Mucosa of gallbladder (tissue), 1 donor: ENCODE measurements around the gene BARHL1. TPM values are rescaled to one million over a fixed set of nuclear protein-coding genes. Genes with fewer than 3 reads are reported as not detected.

Experiments
- DNase-seq: peaks from one replicate; pipeline ENCODE4 v3.0.0-alpha.2; 2020; ENCODE audit warnings: low spot score
- total RNA-seq: library from RNA; stranded (reverse); gene quantifications from one replicate; pipeline ENCODE4 v1.2.1, GENCODE V29; 2021
- donor health status: DM: no; HTN: no; CAD: no.

BARHL1 gene
- total RNA-seq: not detected

DNA sequence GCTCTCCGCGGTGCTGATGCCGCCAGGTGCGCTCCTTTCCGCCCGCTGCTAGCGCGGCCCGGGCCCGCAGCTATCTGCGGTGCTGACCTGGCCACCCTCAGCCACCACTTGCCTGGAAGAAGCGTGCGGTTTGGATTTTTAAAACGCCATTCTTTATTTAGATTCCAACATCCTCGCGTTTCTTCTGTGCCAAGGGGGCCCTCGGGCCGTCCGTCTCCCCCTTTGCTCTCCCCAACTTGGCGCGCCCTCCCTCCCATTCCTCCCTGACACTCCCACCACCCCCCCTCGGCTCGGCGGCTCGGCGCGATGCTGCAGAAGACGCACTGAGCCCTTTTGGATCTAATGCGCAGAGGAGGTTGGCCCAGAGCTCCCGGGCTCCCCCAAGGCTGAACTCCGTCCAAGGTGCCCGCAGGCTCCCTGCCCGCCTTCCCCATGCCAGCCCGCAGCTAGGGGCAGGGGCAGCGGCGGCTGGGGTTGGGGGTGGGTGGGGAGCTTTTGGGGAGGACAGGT lies at the start of gene BARHL1:
Gene BARHL1, plus strand, starts transcription at position 331 of the 510 bp plus-strand sequence. CDS start 192 bp downstream, outside the sequence.
- no peak for DNase-seq

DNA sequence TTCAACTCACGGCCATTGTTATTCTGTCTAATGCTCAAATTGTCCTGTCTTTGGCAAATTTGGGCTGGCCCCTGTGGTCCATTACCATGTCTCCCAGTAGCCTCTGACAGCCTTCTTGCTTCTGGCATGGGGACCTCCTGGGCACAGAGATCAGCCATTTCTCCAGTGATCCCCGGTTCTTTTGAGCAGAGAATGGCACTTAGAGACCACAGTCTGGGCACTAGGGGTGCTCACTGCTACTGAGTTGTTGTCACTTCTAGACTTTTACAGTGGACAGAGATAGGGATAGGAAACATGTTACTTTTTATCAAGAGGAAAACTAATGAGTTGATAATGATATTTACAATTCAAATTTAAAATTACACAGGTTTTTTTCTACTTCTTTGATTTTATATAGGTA lies 47.6 kb upstream of the BARHL1 start:
- no peak for DNase-seq

DNA sequence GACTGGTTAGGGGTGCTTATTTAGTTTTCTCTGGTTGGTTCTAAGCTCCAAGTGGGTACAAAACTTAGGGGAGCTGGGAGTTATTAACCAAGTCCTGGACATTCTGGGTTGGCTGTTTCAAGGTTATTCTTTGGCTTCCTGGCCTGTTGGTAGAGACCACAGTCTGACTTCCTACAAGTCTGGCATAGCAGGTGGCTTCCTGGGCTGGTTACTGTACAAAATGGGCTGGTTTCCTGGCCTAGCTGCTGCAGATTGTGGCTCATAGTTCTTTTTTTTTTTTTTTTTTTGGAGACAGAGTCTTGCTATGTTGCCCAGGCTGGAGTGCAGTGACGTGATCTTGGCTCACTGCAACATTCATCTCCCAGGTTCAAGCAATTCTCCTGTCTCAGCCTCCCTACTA lies 46.3 kb upstream of the BARHL1 start:
- DNase-seq: no peak

DNA sequence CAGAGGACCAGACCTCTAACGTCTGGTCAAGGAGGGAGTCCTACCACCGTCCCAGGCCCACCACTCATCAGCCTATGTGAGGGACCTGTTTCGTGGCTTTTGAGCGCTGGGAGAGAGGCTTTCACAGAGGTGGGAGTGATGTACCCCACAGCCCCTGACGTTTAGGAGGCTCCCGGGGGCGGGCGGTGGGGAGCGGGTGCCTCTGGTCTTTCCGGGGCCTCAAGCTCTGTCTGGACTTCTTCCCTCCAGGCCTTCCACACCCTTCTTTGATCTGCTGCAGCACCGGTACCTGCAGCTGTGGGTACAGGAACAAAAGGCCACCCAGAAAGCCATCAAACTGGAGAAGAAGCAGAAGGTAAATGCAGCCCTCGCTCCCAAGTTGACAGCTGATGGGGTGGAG lies 45.1 kb upstream of the BARHL1 start:
- no peak for DNase-seq

DNA sequence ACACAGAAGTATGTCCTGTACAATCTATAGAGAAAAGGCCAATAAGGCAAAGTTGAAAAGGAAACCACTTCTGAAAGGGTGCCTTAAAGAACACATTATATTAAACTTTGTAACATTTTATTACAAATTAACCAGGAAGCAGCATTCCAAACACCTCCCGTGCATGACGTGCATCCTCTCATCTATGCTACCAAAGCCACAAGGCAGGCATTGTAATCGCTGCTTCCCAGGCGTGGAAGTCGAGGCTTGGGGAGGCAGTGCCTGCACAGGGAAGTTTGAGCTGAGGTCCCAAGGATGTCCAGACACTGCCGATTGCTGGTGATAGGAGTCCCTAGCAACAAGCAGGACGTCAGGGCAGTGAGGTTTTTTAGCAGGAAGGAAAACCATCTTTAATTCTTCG lies 44.3 kb upstream of the BARHL1 start:
- DNase-seq: peak; percentile 77

DNA sequence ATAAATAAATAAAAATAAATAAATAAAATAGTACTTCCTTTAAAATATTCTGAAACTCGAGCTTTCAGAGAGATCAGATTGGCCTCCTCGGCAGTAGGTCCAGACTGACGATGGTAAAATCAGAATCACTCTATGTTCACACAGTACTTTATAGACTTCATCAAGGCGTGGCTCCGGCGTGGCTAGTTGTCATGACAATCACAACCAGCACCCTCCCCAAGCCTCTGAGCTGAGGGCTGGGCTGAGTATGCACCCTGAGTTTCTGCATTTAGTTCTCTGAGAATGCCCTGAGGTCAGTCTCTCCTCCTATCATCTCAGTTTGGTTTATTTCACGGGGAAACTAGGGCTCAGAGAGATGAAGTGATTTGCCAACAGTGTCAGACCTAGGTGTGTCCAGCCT lies 43.3 kb upstream of the BARHL1 start:
- no peak for DNase-seq

DNA sequence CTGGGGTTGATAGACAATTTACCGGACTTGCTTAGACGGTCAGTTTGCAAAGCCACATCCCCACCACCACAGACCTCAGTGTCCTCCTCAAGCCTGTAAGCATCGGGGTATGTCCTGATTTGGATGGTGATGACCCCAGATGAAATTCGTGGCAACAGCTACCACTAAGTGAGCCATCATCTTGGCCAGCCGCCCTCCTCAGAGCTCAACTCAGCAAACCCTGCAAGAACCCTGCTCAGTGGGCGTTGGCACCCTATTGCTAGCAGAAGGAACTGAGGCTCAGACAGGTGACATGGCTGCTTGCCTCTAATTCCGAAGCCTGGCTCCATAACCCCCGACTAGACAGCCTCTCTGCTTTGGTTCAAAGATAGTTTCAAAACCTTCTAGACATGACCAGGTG lies 41.4 kb upstream of the BARHL1 start:
- DNase-seq: no peak

DNA sequence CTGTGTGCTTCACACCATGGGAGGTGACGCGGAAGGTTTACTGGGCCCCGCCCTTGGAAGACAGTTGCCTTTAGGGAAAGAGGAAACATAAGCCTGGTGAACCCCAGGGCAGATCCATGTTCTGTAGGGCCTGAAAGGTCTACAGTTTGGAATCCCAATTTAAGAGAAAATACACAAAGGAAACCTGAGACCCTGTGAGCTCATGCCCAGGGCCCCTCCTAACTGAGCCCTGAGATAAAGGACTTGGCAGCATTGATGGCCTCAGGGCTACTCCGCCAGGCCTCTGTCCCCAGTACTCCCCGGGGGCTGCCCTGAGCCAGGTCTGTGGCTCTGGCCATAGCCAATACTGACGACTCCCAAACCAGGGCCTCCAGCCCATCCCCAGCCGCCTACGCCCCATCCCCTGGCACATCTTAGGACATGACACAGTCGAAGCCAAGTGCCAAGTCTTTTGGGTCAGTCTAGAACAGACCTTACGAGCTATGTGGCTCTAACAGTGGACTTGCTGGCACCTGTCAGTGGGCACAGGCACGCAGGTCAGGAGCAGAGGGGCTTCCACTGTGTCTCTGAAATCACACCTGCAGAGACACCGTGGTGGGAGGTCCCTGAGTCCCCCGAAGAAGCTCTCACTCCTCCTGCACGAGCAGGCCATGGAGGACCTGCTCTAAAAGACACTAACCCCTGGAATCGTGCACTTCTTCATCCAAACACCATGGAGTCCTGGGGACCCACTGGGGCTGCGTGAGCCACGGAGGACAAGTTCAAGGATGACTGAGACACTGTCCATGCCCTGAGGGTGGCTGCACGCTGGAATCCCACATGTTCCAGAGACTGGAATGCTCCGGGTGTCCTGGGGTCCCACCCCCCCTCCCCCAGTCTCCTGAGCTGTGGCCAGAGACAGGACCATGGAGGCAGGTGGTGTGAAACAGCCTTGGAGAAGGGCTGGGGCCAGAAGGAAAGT lies 40.3 kb upstream of the BARHL1 start:
- DNase-seq: no peak

DNA sequence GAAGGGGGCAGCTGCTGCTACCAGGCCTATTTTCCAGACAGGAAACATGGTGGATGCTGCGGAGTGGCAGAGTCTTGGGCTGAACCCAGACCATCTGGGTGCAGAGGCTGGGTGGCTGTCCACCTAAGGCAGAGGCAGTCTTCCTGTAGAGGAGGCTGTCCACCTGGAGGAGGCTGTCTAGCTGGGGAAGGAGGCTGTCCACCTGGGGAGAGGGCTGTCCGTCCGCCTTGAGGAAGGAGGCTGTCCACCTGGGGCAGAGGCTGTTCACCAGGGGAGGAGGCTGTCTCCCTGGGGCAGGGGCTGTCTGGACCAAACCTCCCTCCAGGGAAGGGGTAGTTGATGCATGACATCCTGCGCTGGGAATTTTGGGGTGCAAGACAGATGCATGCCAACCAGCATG lies 39.2 kb upstream of the BARHL1 start:
- DNase-seq: no peak

DNA sequence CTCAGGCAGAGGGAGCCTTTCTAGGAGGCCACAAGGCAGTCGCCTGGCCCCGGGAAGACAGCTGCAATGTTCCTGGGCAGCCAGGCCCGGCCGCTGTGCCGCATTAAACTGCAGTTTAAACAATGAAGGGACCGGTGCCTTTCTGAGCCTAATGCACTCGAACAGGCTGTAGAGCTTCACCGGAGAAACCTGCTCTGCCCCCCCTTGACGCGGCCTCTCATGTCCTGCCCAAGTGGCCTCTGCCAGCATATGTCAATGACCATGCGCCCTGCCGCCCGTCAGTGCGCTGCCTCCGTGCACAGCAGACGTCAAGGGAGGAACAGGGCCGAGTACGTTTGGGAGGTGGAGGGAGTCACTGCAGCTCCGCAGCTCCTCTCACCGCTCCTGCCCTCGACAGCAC lies 38.4 kb upstream of the BARHL1 start:
- DNase-seq: no peak

DNA sequence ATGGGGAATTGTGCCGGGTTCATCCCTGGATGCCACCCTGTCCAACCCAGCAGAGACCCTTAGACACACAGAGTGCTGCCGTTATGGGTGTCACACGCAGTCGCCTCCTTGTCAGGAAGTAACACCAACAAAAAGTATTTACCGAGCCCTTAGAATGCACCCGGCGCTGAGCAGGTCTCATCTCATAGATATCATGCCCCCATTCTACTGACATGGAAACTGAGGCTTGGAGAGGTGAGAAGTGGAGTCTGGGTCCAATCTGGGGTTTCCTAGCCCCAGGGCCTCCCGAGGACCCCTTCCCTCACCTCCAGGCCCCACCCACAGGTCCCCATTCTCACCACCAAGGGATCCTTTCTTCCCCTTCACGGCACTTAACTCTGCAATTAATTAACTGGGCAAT lies 36.8 kb upstream of the BARHL1 start:
- no peak for DNase-seq

DNA sequence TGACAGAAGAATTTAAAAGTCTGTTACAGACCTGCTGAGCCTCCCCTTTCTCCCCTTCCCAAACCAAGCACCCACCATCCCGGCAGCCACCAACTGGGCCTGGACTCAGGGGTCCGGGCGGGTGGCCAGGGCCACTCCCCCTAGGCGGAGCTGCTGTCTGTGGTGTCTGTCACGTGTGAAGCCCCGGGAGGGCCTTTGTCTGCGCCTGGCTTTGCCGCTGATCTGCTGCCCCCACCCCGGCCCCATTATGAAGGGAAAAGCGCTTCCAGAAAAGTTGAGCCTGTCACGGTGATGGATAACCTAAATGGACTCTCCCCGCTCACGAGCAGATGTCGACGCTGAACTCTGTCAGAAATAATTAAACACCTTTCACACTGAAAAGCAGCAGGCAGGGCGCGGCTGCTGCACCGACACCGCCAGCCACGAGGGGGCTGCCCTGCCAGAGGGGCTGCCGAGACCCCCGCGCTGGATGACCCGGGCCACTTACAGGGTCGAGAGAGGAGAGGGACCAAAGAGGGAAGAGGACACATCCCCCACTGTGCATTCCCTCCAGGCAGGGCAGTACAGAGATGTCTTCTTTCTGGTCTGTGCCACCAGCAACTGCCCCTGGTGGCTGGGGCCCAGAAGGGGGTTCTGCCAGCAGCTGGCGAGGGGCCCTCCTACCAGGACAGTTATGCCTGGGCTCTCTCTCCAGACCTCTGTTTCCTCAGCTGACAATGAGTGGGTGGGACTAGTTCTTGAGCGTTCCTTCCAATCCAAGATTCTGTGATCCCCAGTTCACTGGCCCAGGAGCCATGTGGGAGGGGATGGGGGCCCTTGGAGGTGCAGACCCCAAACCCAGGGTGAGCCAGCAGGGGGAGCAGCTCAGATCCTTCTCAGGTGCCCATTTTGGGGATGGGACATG lies 36.0 kb upstream of the BARHL1 start:
- peak; percentile 19 for DNase-seq

DNA sequence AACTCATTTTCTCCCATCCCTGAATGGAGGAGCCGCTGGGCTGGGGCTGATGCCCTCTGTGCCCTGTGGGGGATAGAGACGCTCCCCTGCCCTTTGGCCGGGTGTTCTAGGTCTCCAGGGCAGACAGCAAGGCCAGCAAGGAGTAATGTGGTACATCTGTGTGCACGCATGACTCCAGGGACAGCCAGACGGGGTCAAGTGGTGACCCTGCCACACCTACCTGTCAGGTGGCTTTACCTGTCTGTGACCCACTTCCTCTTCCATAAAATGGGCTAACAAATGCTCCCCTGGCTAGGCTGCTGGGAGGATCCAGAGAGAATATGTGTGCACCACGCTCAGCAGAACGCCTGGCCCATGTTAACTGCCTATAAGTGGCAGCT lies 35.4 kb upstream of the BARHL1 start:
- no peak for DNase-seq

DNA sequence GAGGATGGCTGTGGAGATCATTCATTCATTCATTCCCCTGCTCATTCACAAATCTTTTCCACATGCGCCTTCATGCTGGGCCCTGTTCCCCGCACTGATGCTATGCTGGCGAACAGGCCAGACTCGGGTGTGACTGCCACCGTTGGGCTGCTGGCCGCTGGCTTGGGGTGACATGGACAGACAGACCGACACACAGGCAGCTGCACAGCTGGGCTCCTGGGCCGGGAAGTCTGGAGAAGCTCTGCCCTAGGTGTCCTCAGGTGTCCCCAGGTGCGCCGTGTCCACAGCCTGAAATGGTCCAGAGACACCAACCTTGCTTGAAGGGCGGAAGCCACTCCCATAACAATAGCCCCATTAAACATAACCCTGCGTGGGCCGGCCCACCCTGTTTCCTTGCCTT lies 35.0 kb upstream of the BARHL1 start:
- DNase-seq: no peak

DNA sequence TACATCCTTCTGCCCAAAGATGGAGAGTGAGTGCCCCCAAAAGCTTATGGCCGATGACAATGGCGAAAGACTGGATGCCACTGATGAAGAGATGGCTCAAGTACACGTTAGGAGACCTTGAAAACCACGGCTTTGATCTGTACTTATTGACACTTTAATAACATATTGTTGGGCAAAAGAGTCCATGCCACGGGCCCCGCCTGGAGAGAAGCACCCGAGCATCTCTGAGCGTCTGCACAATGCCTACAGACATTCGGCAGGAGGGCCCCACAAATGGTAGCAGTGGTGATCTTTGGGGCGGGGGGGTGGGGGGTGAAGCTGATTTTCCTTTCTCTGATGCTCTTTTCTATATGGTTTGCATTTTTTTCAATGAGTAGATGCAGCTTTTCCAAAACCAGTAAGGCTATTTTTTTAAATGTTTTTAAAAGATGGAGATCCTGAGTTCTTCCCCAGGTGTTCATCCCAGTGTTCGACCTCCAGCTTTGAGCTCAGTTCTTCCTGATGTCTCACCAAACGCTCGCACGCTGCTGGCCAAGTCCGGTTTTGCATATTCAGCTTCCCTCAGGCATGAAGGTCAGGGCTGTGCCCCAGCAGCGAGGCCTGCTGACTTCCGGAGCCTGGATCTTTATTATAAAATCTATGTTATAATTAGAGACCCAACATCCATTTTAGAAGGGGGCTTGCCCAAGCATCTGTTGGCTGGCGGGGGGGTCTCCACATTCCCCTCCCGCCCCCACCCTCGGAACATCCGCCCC lies 34.3 kb upstream of the BARHL1 start:
- DNase-seq: no peak

DNA sequence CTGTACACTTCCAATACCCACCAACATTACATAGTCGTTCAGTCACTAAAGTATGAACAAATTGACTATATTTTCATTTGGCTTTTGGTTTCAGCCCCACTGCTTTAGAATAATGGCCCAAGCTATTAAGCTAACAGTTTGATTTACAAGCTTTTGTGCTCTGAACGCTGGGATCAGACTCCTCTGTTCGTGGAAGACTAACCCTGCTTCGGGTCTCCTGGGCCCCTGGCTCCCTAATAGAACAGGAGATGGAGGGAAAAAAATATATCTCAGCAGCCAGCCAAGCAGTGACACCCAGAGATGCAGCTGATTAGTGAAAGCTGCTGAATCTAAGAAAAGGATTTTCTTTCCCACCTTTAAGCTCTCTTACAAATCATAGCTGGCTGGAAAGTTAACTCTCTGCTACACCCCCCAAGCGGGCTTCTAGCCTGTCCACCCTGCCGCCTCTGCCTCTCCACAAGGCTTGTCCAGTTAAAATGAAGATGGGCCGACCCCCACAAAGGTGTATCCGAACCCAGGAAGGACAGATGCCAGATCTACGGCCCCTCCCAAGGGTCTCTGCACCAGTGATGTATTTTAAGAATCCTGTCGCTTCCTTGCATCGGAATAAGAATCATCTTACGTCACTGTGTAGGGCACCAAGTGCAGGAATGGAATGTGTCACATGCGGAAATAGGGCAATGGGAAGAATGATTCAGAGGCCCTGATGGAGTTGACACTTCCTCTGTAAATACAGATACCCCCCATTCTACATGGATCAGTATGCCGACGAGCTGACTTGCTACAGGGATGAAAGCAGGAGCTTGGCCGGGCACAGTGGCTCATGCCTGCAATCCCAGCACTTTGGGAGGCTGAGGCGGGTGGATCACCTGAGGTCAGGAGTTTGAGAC lies 33.4 kb upstream of the BARHL1 start:
- DNase-seq: peak; percentile 29

DNA sequence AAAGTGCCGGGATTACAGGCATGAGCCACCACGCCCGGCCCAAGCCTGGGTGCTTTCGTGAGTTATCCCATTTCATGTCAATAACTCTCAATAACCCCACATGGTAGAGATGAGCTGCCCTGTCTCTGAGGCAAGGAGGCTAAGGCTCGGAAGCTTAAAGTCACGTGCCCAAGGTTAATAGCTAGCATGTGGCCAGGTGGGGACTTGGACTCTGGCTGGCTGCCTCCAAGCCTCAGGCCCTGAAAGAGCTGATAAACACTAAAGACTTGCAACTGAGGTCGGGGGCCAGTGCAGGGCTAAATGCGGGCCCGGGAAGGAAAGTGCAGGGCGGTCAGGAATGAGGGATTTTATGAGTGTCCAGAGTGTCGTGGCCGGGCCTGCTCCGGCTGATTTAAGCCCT lies 30.9 kb upstream of the BARHL1 start:
- no peak for DNase-seq

DNA sequence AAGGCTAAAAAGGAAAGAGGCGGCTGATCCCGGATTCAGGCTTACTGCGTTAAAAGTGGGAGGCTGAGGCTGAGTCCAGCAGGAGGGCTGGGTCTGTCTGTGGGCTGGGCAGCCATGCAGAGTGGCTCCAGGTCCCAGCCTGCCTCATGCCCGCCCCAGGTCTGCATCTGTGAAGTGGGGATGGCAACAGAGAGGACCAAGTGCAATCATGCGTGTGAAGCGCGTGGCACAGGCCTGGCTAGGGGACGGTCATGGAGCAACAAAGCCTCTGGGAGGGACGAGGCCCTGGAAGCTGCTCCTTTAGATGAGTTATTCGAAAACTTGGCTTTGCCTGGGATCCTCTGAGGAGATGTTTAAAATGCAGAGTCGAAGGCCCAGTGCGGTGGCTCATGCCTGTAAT lies 30.4 kb upstream of the BARHL1 start:
- no peak for DNase-seq

DNA sequence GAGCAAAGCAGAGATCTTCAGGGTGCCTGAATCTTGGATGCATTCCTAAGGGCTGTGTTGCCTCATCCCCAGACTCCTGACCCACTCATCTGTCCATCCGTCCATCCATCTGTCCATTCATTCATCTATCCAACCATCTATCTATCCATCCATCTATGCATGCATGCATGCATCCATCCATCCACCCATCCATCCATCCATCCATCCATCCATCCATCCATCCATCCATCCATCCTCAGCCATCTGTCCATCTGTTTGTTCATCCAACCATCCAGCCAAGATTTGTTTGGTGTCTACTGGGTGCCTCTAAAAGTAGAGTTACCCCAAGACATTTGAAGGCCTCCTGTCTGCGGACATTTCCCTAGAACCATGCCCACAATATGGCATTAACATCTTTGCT lies 27.7 kb upstream of the BARHL1 start:
- no peak for DNase-seq

DNA sequence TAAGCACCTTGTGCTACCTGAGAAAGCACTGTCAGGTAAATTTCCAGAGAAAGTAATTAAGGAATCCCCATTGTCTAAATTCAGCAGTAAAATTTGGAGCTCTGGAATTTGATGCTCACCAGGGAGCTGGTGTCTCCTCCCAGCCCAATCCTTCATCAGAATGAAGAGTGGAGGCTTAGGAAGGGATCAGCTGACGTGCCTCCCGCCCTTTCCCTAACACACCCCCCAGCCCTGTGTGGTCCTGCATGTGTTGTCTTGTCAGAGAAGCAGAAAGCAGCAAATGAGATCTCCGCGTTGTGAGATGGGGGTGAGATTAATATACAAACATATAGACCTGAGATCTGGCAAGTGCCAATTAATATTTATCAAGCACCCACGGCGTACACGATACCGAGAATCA lies 26.9 kb upstream of the BARHL1 start:
- no peak for DNase-seq

DNA sequence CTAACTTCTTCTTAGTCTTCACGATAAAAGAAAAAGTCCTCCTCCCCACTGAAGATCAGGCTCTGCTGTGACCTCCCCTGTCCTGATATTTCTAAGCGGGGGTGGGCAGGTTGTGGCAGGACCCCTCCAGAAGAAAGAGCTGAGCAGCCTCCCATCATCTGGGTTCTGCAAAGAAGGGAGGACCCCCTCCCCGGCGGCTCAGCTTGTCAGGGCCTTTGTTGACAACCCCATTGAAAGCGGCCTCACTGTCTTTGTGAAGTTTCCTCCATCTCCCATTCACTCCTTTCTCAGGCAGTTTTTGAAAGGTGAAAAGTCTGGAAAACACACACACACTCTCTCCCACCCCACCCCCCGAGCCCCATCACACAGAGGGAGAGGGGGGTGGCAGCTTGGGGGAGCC lies 26.2 kb upstream of the BARHL1 start:
- DNase-seq: no peak
